Epidermal melanocyte (primary cell): ENCODE measurements around the gene SSH2.
"Not testable (repeated sequence)": the region's sequence is repeated elsewhere in the genome, so short reads cannot be mapped to it uniquely, and the experiment has no call there.

ENCODE experiments used
- DNase-seq: peaks from one replicate; pipeline ENCODE4 v3.0.0; 2011; ENCODE audit warnings: low spot score; ENCODE audit not compliant: insufficient read length

Gene SSH2

GRCh38 chr17:29929533-29930408 lies at the start of gene SSH2:
Gene SSH2, minus strand, starts transcription at chr17:29930228. Its CDS starts 228 bp downstream, at chr17:29930000.
- DNase-seq, result no peak

GRCh38 chr17:29977836-29978235 lies 47.8 kb upstream of the SSH2 start:
- DNase-seq, result no peak

GRCh38 chr17:29973005-29973404 lies 43.0 kb upstream of the SSH2 start:
- no peak for DNase-seq

- no peak for DNase-seq
Measured at GRCh38 chr17:29972277-29972676, 42.2 kb upstream of the SSH2 start.

GRCh38 chr17:29968271-29968670 lies 38.2 kb upstream of the SSH2 start:
- no peak for DNase-seq

GRCh38 chr17:29962656-29963055 lies 32.6 kb upstream of the SSH2 start:
- no peak for DNase-seq

GRCh38 chr17:29959658-29960337 lies 29.8 kb upstream of the SSH2 start:
- no peak for DNase-seq

- DNase-seq, result no peak
Measured at GRCh38 chr17:29958947-29959657, 29.1 kb upstream of the SSH2 start.

- DNase-seq, result not testable (repeated sequence)
Measured at GRCh38 chr17:29957488-29957887, 27.5 kb upstream of the SSH2 start.

- peak; percentile 17 for DNase-seq
Measured at GRCh38 chr17:29956225-29956624, 26.2 kb upstream of the SSH2 start.

GRCh38 chr17:29954405-29954804 lies 24.4 kb upstream of the SSH2 start:
- no peak for DNase-seq

GRCh38 chr17:29949696-29950095 lies 19.7 kb upstream of the SSH2 start:
- DNase-seq, result no peak

- DNase-seq, result no peak
Measured at GRCh38 chr17:29948448-29949215, 18.6 kb upstream of the SSH2 start.

GRCh38 chr17:29945281-29945680 lies 15.3 kb upstream of the SSH2 start:
- DNase-seq, result no peak

GRCh38 chr17:29941334-29941733 lies 11.3 kb upstream of the SSH2 start, which contains the start of gene EFCAB5:
Gene EFCAB5, plus strand, starts transcription at chr17:29941634. Its CDS starts 163 bp downstream, at chr17:29941797.
- DNase-seq, result no peak

- no peak for DNase-seq
Measured at GRCh38 chr17:29936724-29937123, 6.7 kb upstream of the SSH2 start.

- not testable (repeated sequence) for DNase-seq
Measured at GRCh38 chr17:29935909-29936308, 5.9 kb upstream of the SSH2 start.

GRCh38 chr17:29933379-29933778 lies 3.4 kb upstream of the SSH2 start:
- no peak for DNase-seq

GRCh38 chr17:29931231-29931932 lies 1.4 kb upstream of the SSH2 start:
- DNase-seq, result peak; percentile 26

- DNase-seq, result no peak
Measured at GRCh38 chr17:29930409-29931010, 482 bp upstream of the SSH2 start.
